HEK293T (cell line): Measurements from ENCODE around the gene FAM210A.
A peak's percentile ranks its signal among the peaks of the same experiment; 100 is the strongest.

Source experiments
- CTCF ChIA-PET: fragments of 350-600 bp; formaldehyde crosslinking; extraction: SDS; loops from one replicate; lab custom pipeline; 2021; ENCODE audit warnings: antibody characterized with exemption, inconsistent platforms; lab: Yijun Ruan, JAX
- POLR2A ChIA-PET: fragments of 350-600 bp; formaldehyde crosslinking; extraction: SDS; loops from one replicate; lab custom pipeline; 2020; ENCODE audit warnings: antibody characterized with exemption, inconsistent platforms; lab: Yijun Ruan, JAX
- DNase-seq: peaks from one replicate; pipeline ENCODE4 v3.0.0; 2012; ENCODE audit warnings: mixed read lengths; ENCODE audit errors: extremely low spot score
- ARNT ChIP-seq: fragments of 450-650 bp; IDR thresholded peaks from 2 replicates; pipeline ENCODE4 v1.6.1; 2017; ENCODE audit warnings: mild to moderate bottlenecking
- BHLHE40 ChIP-seq: fragments of 450-650 bp; IDR thresholded peaks from 2 replicates; pipeline ENCODE4 v1.6.1; 2016; ENCODE audit warnings: mild to moderate bottlenecking, moderate library complexity, borderline replicate concordance
- CTBP1 ChIP-seq: fragments of 450-650 bp; IDR thresholded peaks from 2 replicates; pipeline ENCODE4 v1.6.1; 2016; ENCODE audit warnings: borderline replicate concordance
- ELF4 ChIP-seq: fragments of 450-650 bp; IDR thresholded peaks from 2 replicates; pipeline ENCODE4 v1.6.1; 2017; ENCODE audit warnings: antibody characterized with exemption
- FOXA1 ChIP-seq: fragments of 450-650 bp; IDR thresholded peaks from 2 replicates; pipeline ENCODE4 v1.6.1; 2016; ENCODE audit warnings: mild to moderate bottlenecking
- FOXK2 ChIP-seq: fragments of 450-650 bp; IDR thresholded peaks from 2 replicates; pipeline ENCODE4 v1.6.1; 2016; ENCODE audit warnings: mild to moderate bottlenecking
- FOXM1 ChIP-seq: fragments of 450-650 bp; IDR thresholded peaks from 2 replicates; pipeline ENCODE4 v1.6.1; 2017; ENCODE audit warnings: mild to moderate bottlenecking, borderline replicate concordance
- HDGF ChIP-seq: fragments of 450-650 bp; IDR thresholded peaks from 2 replicates; pipeline ENCODE4 v1.6.1; 2017; ENCODE audit warnings: antibody characterized with exemption, borderline replicate concordance
- L3MBTL2 ChIP-seq: fragments of 450-650 bp; conservative IDR thresholded peaks from 2 replicates; pipeline ENCODE4 v1.6.1; 2016; ENCODE audit warnings: mild to moderate bottlenecking
- LEF1 ChIP-seq: fragments of 450-650 bp; IDR thresholded peaks from 2 replicates; pipeline ENCODE4 v1.6.1; 2017; ENCODE audit warnings: mild to moderate bottlenecking, borderline replicate concordance
- NFRKB ChIP-seq: fragments of 450-650 bp; IDR thresholded peaks from 2 replicates; pipeline ENCODE4 v1.6.1; 2016; ENCODE audit warnings: mild to moderate bottlenecking, moderate library complexity
- SP1 ChIP-seq: fragments of 450-650 bp; IDR thresholded peaks from 2 replicates; pipeline ENCODE4 v1.6.1; 2017
- SUZ12 ChIP-seq: fragments of 450-650 bp; IDR thresholded peaks from 2 replicates; pipeline ENCODE4 v1.6.1; 2016; ENCODE audit warnings: mild to moderate bottlenecking
- TARDBP ChIP-seq: fragments of 450-650 bp; IDR thresholded peaks from 2 replicates; pipeline ENCODE4 v1.6.1; 2016
- ZNF384 ChIP-seq: fragments of 450-650 bp; IDR thresholded peaks from 2 replicates; pipeline ENCODE4 v1.6.1; 2016
- TF ChIP-seq, protein P1 (sequence below): fragments of 450-650 bp; IDR thresholded peaks from 2 replicates; pipeline ENCODE4 v1.6.1; 2016

Gene FAM210A, protein sequence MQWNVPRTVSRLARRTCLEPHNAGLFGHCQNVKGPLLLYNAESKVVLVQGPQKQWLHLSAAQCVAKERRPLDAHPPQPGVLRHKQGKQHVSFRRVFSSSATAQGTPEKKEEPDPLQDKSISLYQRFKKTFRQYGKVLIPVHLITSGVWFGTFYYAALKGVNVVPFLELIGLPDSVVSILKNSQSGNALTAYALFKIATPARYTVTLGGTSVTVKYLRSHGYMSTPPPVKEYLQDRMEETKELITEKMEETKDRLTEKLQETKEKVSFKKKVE

DNA sequence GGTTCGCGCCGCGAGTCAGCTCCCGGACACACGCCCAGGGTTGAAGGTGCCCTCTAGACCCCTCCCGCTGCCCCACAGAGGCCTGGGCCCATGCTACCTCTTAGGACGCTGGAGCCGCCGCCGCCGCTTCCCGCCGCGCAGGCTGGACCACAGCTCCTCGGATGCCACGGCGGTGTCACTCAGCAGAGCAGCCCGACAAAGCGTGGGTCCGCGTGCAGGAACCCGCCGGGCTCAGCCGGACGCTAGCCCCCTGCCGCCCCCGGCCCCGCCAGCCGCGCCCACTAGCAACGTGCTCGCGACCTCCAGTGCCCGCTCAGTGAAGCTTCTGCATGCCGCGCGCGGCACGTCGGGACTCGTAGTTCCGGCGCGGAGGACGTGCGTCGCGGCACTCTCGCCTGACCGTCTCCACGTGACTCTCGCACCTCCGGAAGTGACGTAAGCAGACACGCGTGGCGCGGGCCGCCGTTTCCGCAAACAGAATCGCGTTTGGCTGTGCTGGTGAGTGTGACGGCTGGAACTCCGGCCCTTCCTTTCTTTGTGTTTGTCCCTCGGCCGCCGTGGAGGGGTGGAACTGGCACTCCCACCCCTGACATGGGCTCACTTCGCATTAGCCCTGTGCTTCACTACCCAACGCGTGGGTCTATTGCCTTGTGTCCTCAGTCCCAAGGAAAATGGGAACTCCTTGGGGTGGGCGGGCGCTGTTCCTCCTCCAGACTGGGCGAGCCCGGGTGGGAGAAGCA, at the start of gene FAM210A, which contains the start of gene RNMT:
Gene FAM210A (minus strand): TSS at position 327 of the 740 bp plus-strand sequence. CDS start 44,481 bp downstream, outside the sequence.
Gene RNMT (plus strand): TSS at position 442 of the 740 bp plus-strand sequence. CDS start 4,845 bp downstream, outside the sequence.
- ChIA-PET POLR2A (interaction anchor here (1.4 kb wide), 1 partner anchor 11 kb away, joined by 4 read pairs; no protein-coding TSS in a partner anchor), CTCF (no interaction called here)
- peak; percentile 61 for TF ChIP-seq ELF4
- peak; percentile 84 for TF ChIP-seq L3MBTL2
- no peak for TF ChIP-seq LEF1
- TF ChIP-seq FOXA1 = no peak
- no peak for TF ChIP-seq CTBP1
- peak; percentile 51; the same call in 1 of the 2 replicates for TF ChIP-seq TARDBP
- no peak for TF ChIP-seq BHLHE40
- TF ChIP-seq SP1 = no peak
- DNase-seq = peak; percentile 82

DNA sequence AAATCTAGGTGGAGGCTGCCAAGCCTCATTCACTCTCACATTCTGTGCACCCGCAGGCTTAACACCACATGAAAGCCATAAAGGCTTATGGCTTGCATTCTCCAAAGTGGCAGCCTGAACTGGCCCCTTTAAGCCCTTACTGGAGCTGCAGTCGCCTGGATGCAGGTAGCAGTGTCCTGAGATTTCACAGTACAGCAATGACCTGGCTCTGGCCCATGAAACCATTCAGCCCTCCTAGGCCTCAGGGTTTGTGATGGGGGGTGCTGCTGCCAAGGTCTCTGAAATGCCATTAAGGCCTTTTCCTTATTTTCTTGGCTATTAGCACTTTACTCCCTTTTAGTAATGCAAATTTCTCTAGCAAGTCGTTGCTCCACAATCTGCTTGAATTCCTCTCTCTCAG, 48.7 kb upstream of the FAM210A start:
- ChIA-PET POLR2A (no interaction called here), CTCF (no interaction called here)
- DNase-seq = no peak
- TF ChIP-seq HDGF (no peak), ELF4 (no peak), ZNF384 (no peak), SUZ12 (no peak), FOXK2 (no peak), L3MBTL2 (no peak), FOXA1 (no peak), BHLHE40 (no peak), NFRKB (no peak), LEF1 (no peak)

DNA sequence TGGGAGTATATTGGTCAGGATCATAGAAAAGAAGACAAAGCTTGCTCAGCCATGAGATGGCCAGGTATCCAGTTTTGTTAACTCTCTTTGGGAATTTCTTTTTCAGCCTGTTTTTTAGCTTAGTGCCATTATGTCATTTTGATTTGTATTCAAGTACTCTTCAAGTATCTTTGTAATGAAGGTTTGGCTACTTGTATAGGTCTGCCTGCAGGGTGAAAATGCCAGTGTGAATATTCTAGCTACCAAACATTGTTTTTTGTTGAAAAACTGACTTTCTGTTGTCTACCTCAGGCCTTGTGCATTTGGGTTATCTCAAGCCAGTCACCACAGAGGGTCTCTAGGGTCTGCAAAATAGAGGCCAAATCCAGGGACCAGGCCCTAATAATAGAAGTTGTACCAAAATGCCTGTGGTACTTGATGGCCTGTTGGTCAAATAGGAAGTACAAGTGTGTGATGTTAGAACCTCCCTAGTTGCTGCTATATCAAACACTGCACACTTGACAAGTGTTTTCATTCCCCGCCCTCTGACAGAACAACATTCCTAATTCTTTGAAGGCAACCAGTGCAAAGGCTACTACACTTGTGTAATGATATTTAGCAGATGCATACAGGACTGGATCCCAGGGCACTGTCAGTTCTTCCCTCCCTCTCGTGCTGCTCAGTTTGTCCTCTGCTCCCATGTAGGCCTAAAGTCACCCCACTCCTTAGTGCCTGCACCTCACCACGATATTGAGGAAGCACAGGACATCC, 36.5 kb upstream of the FAM210A start:
- POLR2A ChIA-PET = no interaction called here
- DNase-seq = no peak
- CTCF ChIA-PET = no interaction called here
- TF ChIP-seq FOXA1 = no peak
- TF ChIP-seq, protein P1, sequence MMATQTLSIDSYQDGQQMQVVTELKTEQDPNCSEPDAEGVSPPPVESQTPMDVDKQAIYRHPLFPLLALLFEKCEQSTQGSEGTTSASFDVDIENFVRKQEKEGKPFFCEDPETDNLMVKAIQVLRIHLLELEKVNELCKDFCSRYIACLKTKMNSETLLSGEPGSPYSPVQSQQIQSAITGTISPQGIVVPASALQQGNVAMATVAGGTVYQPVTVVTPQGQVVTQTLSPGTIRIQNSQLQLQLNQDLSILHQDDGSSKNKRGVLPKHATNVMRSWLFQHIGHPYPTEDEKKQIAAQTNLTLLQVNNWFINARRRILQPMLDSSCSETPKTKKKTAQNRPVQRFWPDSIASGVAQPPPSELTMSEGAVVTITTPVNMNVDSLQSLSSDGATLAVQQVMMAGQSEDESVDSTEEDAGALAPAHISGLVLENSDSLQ = no peak
- TF ChIP-seq ARNT = no peak
- TF ChIP-seq FOXK2 = no peak
- TF ChIP-seq NFRKB = no peak
- no peak for TF ChIP-seq CTBP1
- no peak for TF ChIP-seq SP1
- no peak for TF ChIP-seq TARDBP

DNA sequence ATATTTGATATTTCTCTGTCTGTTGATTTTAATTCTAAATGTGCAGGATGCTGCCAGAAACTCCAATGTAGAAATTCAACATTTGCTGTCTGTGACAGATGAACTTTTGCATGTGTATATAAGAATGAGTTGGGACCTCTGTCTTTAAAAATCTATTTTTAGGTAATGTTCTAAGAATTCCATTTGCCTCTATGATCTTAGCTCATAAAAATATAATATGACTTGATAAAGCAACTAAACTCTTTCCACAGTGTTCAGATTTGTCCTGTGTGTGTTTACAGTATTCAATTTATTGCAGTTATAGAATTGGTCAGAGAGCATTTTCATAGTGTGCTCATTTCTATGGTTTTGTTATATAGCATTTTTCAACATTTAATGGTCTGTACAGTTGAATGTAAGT, 33.7 kb upstream of the FAM210A start:
- no peak for TF ChIP-seq SP1
- no peak for TF ChIP-seq ZNF384
- TF ChIP-seq BHLHE40 = no peak
- no peak for TF ChIP-seq FOXK2
- no peak for TF ChIP-seq L3MBTL2
- no peak for TF ChIP-seq ELF4
- no peak for TF ChIP-seq FOXM1
- TF ChIP-seq SUZ12 = no peak
- TF ChIP-seq ARNT = no peak
- no peak for TF ChIP-seq NFRKB
- TF ChIP-seq FOXA1 = no peak
- no peak for TF ChIP-seq LEF1
- no peak for TF ChIP-seq TARDBP
- no peak for TF ChIP-seq HDGF
- TF ChIP-seq, protein P1 = no peak
- no peak for TF ChIP-seq CTBP1
- no peak for DNase-seq
- ChIA-PET POLR2A (no interaction called here), CTCF (no interaction called here)

DNA sequence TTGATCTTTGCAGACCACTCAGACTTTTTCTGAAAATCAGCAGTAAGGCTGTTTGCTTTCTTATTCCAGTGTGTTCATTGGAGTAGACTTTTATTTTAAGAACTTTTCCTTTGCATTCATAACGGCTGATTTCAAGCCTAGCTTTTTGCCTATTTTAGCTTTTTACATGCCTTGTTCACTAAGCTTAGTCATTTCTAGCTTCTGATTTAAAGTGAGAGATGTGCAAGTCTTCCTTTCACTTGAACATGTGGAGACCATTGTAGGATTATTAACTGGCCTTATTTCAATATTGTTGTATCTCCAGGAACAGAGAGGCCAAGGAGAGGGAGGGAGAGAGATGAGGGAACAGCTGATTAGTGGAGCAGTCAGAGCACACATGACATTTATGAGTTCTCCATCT, 32.3 kb upstream of the FAM210A start:
- no peak for DNase-seq
- ChIA-PET CTCF (no interaction called here), POLR2A (no interaction called here)
- no peak for TF ChIP-seq CTBP1

DNA sequence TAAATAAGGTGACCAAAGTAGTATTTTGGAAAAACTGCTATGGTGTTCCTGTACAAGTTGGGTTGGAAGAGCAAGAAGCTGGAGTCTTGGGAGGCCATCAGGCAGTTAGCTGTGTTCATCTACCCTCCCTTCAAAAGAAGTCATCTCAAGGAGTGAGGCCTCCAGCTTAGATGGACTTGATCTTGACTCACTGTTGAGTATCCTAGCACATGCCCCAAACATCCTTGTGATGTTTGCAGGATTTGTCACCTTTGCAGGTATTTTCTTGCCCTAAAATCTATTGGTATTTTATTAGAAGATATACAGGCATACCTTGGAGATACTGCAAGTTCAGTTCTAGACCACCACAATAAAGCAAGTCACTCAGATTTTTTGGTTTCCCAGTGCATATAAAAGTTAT, 30.3 kb upstream of the FAM210A start:
- ChIA-PET CTCF (no interaction called here), POLR2A (no interaction called here)
- TF ChIP-seq FOXM1 (no peak), HDGF (no peak), NFRKB (no peak), FOXA1 (no peak), TARDBP (no peak), ARNT (no peak), L3MBTL2 (no peak), BHLHE40 (no peak), LEF1 (no peak), FOXK2 (no peak), ELF4 (no peak), SP1 (no peak), ZNF384 (no peak), CTBP1 (no peak), SUZ12 (no peak)
- TF ChIP-seq, protein P1 = no peak
- DNase-seq = no peak
